HepG2 (cell line): Measurements from ENCODE around the gene LIM2.

ENCODE experiments used
- CREM ChIP-seq, 2 experiments: sonication (generic) in 1 of 2; formaldehyde crosslinking in 1 of 2; IDR thresholded peaks; 2 replicates each; pipeline versions ENCODE4 v1.4.0 to v1.6.1; 2016 to 2020; ENCODE audit warnings: antibody characterized with exemption in 1 of 2, mild to moderate bottlenecking in 1 of 2, missing genetic modification reagents in 1 of 2
- EZH2 ChIP-seq: conservative IDR thresholded peaks from 2 replicates; pipeline ENCODE4 v1.6.1; 2012; ENCODE audit warnings: mild to moderate bottlenecking, low read depth, low read length, moderate library complexity
- GTF2F1 ChIP-seq: fragments of 150-350 bp; IDR thresholded peaks from 2 replicates; pipeline ENCODE4 v1.6.1; 2014; ENCODE audit warnings: low read length
- HCFC1 ChIP-seq: fragments of 150-350 bp; IDR thresholded peaks from 2 replicates; pipeline ENCODE4 v1.6.1; 2014; ENCODE audit warnings: low read depth, low read length
- MBNL3 ChIP-seq: fragments of 250-450 bp; sonication (Bioruptor Pico); conservative IDR thresholded peaks from 2 replicates; pipeline ENCODE4 v1.8.0; 2022; ENCODE audit warnings: mild to moderate bottlenecking, inconsistent platforms
- PAX8 ChIP-seq: sonication (generic); formaldehyde crosslinking; IDR thresholded peaks from 2 replicates; pipeline ENCODE4 v1.8.0; 2022; ENCODE audit warnings: mild to moderate bottlenecking, missing genetic modification reagents, borderline replicate concordance
- PITX1 ChIP-seq: sonication (generic); formaldehyde crosslinking; IDR thresholded peaks from 2 replicates; pipeline ENCODE4 v1.5.1; 2020; ENCODE audit warnings: mild to moderate bottlenecking, missing genetic modification reagents
- ZBTB21 ChIP-seq: sonication (generic); formaldehyde crosslinking; IDR thresholded peaks from 2 replicates; pipeline ENCODE4 v1.4.0; 2020; ENCODE audit warnings: missing genetic modification reagents
- ZNF383 ChIP-seq: sonication (generic); formaldehyde crosslinking; IDR thresholded peaks from 2 replicates; pipeline ENCODE4 v1.4.0; 2020; ENCODE audit warnings: missing genetic modification reagents, mild to moderate bottlenecking, borderline replicate concordance
- TF ChIP-seq, protein P1 (sequence below): sonication (generic); formaldehyde crosslinking; conservative IDR thresholded peaks from 2 replicates; pipeline ENCODE4 v1.5.0; 2020; ENCODE audit warnings: missing genetic modification reagents
- TF ChIP-seq, protein P2 (sequence below): sonication (generic); formaldehyde crosslinking; IDR thresholded peaks from 2 replicates; pipeline ENCODE4 v1.5.0; 2020; ENCODE audit warnings: mild to moderate bottlenecking, missing genetic modification reagents, borderline replicate concordance
- TF ChIP-seq, protein P3 (sequence below): sonication (generic); formaldehyde crosslinking; IDR thresholded peaks from 2 replicates; pipeline ENCODE4 v1.5.0; 2020; ENCODE audit warnings: mild to moderate bottlenecking, missing genetic modification reagents, moderate library complexity

DNA sequence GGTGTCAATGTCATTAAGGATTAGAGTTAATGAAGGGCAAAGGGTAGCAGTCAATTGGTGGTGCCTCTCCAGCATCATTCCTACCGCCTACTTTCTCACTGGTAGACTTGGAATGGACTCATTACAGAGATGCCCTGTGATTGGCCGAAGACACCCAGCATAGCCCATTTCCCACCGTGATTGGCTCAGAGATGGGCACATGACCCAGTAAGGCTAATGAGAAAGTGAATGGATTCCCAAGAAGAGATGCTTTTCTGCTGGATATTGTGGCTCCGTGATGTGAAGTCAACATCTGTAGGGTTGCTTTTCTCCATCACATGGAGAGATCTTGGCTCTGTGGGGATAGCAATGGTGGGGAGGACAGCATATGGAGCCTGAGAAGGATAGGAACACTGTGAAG is 57.4 kb downstream of the LIM2 start:
- TF ChIP-seq PITX1 (CRISPR knock-in tag) (no peak), ZNF383 (no peak), PAX8 (no peak), ZBTB21 (CRISPR knock-in tag) (no peak), EZH2 (no peak), CREM (IDR thresholded peaks at IDR 0.05) (no peak), CREM (CRISPR knock-in tag; IDR thresholded peaks at IDR 0.05) (no peak), MBNL3 (CRISPR knock-in tag) (no peak), GTF2F1 (no peak), HCFC1 (no peak)
- TF ChIP-seq, protein P1, sequence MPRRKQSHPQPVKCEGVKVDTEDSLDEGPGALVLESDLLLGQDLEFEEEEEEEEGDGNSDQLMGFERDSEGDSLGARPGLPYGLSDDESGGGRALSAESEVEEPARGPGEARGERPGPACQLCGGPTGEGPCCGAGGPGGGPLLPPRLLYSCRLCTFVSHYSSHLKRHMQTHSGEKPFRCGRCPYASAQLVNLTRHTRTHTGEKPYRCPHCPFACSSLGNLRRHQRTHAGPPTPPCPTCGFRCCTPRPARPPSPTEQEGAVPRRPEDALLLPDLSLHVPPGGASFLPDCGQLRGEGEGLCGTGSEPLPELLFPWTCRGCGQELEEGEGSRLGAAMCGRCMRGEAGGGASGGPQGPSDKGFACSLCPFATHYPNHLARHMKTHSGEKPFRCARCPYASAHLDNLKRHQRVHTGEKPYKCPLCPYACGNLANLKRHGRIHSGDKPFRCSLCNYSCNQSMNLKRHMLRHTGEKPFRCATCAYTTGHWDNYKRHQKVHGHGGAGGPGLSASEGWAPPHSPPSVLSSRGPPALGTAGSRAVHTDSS (CRISPR knock-in tag): no peak
- TF ChIP-seq, protein P2, sequence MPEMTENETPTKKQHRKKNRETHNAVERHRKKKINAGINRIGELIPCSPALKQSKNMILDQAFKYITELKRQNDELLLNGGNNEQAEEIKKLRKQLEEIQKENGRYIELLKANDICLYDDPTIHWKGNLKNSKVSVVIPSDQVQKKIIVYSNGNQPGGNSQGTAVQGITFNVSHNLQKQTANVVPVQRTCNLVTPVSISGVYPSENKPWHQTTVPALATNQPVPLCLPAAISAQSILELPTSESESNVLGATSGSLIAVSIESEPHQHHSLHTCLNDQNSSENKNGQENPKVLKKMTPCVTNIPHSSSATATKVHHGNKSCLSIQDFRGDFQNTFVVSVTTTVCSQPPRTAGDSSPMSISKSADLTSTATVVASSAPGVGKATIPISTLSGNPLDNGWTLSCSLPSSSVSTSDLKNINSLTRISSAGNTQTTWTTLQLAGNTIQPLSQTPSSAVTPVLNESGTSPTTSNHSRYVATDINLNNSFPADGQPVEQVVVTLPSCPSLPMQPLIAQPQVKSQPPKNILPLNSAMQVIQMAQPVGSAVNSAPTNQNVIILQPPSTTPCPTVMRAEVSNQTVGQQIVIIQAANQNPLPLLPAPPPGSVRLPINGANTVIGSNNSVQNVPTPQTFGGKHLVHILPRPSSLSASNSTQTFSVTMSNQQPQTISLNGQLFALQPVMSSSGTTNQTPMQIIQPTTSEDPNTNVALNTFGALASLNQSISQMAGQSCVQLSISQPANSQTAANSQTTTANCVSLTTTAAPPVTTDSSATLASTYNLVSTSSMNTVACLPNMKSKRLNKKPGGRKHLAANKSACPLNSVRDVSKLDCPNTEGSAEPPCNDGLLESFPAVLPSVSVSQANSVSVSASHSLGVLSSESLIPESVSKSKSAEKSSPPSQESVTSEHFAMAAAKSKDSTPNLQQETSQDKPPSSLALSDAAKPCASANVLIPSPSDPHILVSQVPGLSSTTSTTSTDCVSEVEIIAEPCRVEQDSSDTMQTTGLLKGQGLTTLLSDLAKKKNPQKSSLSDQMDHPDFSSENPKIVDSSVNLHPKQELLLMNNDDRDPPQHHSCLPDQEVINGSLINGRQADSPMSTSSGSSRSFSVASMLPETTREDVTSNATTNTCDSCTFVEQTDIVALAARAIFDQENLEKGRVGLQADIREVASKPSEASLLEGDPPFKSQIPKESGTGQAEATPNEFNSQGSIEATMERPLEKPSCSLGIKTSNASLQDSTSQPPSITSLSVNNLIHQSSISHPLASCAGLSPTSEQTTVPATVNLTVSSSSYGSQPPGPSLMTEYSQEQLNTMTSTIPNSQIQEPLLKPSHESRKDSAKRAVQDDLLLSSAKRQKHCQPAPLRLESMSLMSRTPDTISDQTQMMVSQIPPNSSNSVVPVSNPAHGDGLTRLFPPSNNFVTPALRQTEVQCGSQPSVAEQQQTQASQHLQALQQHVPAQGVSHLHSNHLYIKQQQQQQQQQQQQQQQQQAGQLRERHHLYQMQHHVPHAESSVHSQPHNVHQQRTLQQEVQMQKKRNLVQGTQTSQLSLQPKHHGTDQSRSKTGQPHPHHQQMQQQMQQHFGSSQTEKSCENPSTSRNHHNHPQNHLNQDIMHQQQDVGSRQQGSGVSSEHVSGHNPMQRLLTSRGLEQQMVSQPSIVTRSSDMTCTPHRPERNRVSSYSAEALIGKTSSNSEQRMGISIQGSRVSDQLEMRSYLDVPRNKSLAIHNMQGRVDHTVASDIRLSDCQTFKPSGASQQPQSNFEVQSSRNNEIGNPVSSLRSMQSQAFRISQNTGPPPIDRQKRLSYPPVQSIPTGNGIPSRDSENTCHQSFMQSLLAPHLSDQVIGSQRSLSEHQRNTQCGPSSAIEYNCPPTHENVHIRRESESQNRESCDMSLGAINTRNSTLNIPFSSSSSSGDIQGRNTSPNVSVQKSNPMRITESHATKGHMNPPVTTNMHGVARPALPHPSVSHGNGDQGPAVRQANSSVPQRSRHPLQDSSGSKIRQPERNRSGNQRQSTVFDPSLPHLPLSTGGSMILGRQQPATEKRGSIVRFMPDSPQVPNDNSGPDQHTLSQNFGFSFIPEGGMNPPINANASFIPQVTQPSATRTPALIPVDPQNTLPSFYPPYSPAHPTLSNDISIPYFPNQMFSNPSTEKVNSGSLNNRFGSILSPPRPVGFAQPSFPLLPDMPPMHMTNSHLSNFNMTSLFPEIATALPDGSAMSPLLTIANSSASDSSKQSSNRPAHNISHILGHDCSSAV (CRISPR knock-in tag): no peak
- TF ChIP-seq, protein P3, sequence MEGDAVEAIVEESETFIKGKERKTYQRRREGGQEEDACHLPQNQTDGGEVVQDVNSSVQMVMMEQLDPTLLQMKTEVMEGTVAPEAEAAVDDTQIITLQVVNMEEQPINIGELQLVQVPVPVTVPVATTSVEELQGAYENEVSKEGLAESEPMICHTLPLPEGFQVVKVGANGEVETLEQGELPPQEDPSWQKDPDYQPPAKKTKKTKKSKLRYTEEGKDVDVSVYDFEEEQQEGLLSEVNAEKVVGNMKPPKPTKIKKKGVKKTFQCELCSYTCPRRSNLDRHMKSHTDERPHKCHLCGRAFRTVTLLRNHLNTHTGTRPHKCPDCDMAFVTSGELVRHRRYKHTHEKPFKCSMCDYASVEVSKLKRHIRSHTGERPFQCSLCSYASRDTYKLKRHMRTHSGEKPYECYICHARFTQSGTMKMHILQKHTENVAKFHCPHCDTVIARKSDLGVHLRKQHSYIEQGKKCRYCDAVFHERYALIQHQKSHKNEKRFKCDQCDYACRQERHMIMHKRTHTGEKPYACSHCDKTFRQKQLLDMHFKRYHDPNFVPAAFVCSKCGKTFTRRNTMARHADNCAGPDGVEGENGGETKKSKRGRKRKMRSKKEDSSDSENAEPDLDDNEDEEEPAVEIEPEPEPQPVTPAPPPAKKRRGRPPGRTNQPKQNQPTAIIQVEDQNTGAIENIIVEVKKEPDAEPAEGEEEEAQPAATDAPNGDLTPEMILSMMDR (CRISPR knock-in tag): no peak
